ENCODE measurements around the gene ADAMTS8. TPM values are rescaled to one million over a fixed set of nuclear protein-coding genes. Genes with fewer than 3 reads are reported as not detected.

Gene ADAMTS8
- total RNA-seq, 1 experiment from 2014 or later = not detected

Other genes with a start within 250 kb of the ADAMTS8 start
- 36.7 and 62.8 TPM in 2 replicates for gene ZBTB44, start 113.7 kb downstream of the ADAMTS8 start, total RNA-seq (2014; rRNA removed; shearing (Covaris generic); ENCODE audit: low replicate concordance)
- not detected in 2 replicates for gene ADAMTS15, start 20.0 kb upstream of the ADAMTS8 start, total RNA-seq (2014; rRNA removed; shearing (Covaris generic); ENCODE audit: low replicate concordance)

Measured in Karpas-422 (cell line).